IMR-90 (cell line): ENCODE data around the gene OR51E2. TPM values are rescaled to one million over a fixed set of nuclear protein-coding genes. Genes with fewer than 3 reads are reported as not detected.

ENCODE experiments used
- ATAC-seq: fragments of 200-7000 bp; cut with Tn5 transposase; 2 replicates; pipeline ENCODE4 v1.9.1; 2020; ENCODE audit warnings: low read depth, mild to moderate bottlenecking, moderate library complexity
- BruUV-seq: library from RNA; stranded (reverse); fragments of 400-500 nt; replicated peaks from 2 replicates; lab custom pipeline; 2021; lab: Mats Ljungman, UMichigan
- CTCF ChIA-PET: fragments of 300-600 bp; formaldehyde crosslinking; extraction: SDS; loops from one replicate; lab custom pipeline; 2021; ENCODE audit warnings: antibody characterized with exemption; lab: Yijun Ruan, JAX
- POLR2A ChIA-PET: fragments of 300-600 bp; sonication (Branson Sonifier 250); formaldehyde crosslinking; loops from one replicate; lab custom pipeline; 2022; ENCODE audit warnings: antibody characterized with exemption; ENCODE audit not compliant: unreplicated experiment; lab: Charles Lee
- DNase-seq: peaks from one replicate; pipeline ENCODE4 v3.0.0; 2013
- H2AFZ ChIP-seq: replicated peaks from 2 replicates; pipeline ENCODE3; 2013; ENCODE audit warnings: low read length, mild to moderate bottlenecking; ENCODE audit not compliant: poor library complexity
- H2AK5ac ChIP-seq: 2 replicates; pipeline ENCODE4 v1.6.1; 2013; ENCODE audit warnings: low read depth, low read length, inconsistent platforms
- H2AK9ac ChIP-seq: replicated peaks from 2 replicates; pipeline ENCODE3; 2013; ENCODE audit warnings: mild to moderate bottlenecking, low read depth, low read length, moderate library complexity; ENCODE audit not compliant: poor library complexity
- H2BK120ac ChIP-seq: 2 replicates; pipeline ENCODE4 v1.6.1; 2013; ENCODE audit warnings: low read depth, low read length, inconsistent platforms
- H2BK15ac ChIP-seq: 3 replicates; pipeline ENCODE4 v1.6.1; 2013; ENCODE audit warnings: low read depth, low read length, inconsistent platforms
- H2BK20ac ChIP-seq: 2 replicates; pipeline ENCODE4 v1.6.1; 2013; ENCODE audit warnings: low read depth, mild to moderate bottlenecking, inconsistent platforms, low read length, moderate library complexity
- H2BK5ac ChIP-seq: 2 replicates; pipeline ENCODE4 v1.6.1; 2013; ENCODE audit warnings: mild to moderate bottlenecking, low read depth, low read length, inconsistent platforms; ENCODE audit not compliant: poor library complexity, severe bottlenecking
- H3K14ac ChIP-seq: replicated peaks from 2 replicates; pipeline ENCODE4 v1.6.1; 2013; ENCODE audit warnings: low read depth, low read length, inconsistent platforms
- H3K18ac ChIP-seq: 2 replicates; pipeline ENCODE4 v1.6.1; 2013; ENCODE audit warnings: low read depth, low read length, control low read depth
- H3K23ac ChIP-seq: 2 replicates; pipeline ENCODE4 v1.6.1; 2013; ENCODE audit warnings: low read depth, low read length, inconsistent platforms
- H3K27ac ChIP-seq: 2 replicates; pipeline ENCODE4 v1.5.1; 2013; ENCODE audit warnings: mild to moderate bottlenecking, control low read depth, low read length; ENCODE audit not compliant: insufficient read depth
- H3K27me3 ChIP-seq: 2 replicates; pipeline ENCODE4 v1.6.1; 2013; ENCODE audit warnings: low read length; ENCODE audit not compliant: control insufficient read depth, insufficient read depth
- H3K36me3 ChIP-seq: 2 replicates; pipeline ENCODE4 v1.6.1; 2013; ENCODE audit warnings: low read length, mixed read lengths; ENCODE audit not compliant: control insufficient read depth, insufficient read depth
- H3K4ac ChIP-seq: 2 replicates; pipeline ENCODE4 v1.6.1; 2013; ENCODE audit warnings: low read depth, low read length, inconsistent platforms
- H3K4me1 ChIP-seq: 2 replicates; pipeline ENCODE4 v1.6.1; 2013; ENCODE audit warnings: low read length, mixed read lengths; ENCODE audit not compliant: control insufficient read depth, insufficient read depth
- H3K4me2 ChIP-seq: 2 replicates; pipeline ENCODE4 v1.6.1; 2013; ENCODE audit warnings: low read depth, mild to moderate bottlenecking, control low read depth, low read length, moderate library complexity
- H3K4me3 ChIP-seq: 2 replicates; pipeline ENCODE4 v1.5.1; 2013; ENCODE audit warnings: low read depth, mild to moderate bottlenecking, control low read depth, low read length, moderate library complexity; ENCODE audit not compliant: insufficient read depth
- H3K56ac ChIP-seq: 2 replicates; pipeline ENCODE4 v1.6.1; 2013; ENCODE audit warnings: low read length, inconsistent platforms; ENCODE audit not compliant: insufficient read depth; ENCODE audit errors: extremely low read depth
- H3K79me1 ChIP-seq, 2 experiments: 2 replicates each; pipeline ENCODE4 v1.6.1; 2013; ENCODE audit warnings: low read length in 2 of 2, inconsistent platforms in 1 of 2, low read depth in 1 of 2
- H3K9ac ChIP-seq: 2 replicates; pipeline ENCODE4 v1.6.1; 2013; ENCODE audit warnings: low read depth, low read length, control low read depth
- H3K9me1 ChIP-seq: 2 replicates; pipeline ENCODE4 v1.6.1; 2013; ENCODE audit warnings: low read length, inconsistent platforms; ENCODE audit not compliant: insufficient read depth
- H3K9me3 ChIP-seq: 2 replicates; pipeline ENCODE4 v1.6.1; 2013; ENCODE audit warnings: low read length; ENCODE audit not compliant: control insufficient read depth, insufficient read depth
- H4K20me1 ChIP-seq: 2 replicates; pipeline ENCODE4 v1.6.1; 2013; ENCODE audit warnings: low read length, inconsistent platforms; ENCODE audit not compliant: insufficient read depth
- H4K5ac ChIP-seq: 2 replicates; pipeline ENCODE4 v1.6.1; 2013; ENCODE audit warnings: mild to moderate bottlenecking, low read depth, low read length, control low read depth
- H4K8ac ChIP-seq, 2 experiments: 2 replicates each; pipeline ENCODE4 v1.6.1; 2013; ENCODE audit warnings: low read depth in 2 of 2, low read length in 2 of 2, control low read depth in 1 of 2, inconsistent platforms in 1 of 2
- H4K91ac ChIP-seq: 2 replicates; pipeline ENCODE4 v1.6.1; 2013; ENCODE audit warnings: low read depth, low read length, inconsistent platforms; ENCODE audit not compliant: insufficient read depth
- BHLHE40 ChIP-seq: fragments of 150-350 bp; IDR thresholded peaks from 2 replicates; pipeline ENCODE4 v1.6.1; 2016; ENCODE audit warnings: mild to moderate bottlenecking, low read depth, low read length
- CEBPB ChIP-seq: IDR thresholded peaks from 2 replicates; pipeline ENCODE4 v1.6.1; 2012; ENCODE audit warnings: low read depth, low read length, improper control_type of control experiment
- CHD1 ChIP-seq: IDR thresholded peaks from 2 replicates; pipeline ENCODE4 v1.6.1; 2012; ENCODE audit warnings: low read depth, low read length, improper control_type of control experiment
- ELK1 ChIP-seq: fragments of 150-350 bp; IDR thresholded peaks from 2 replicates; pipeline ENCODE4 v1.6.1; 2016; ENCODE audit warnings: low read depth, mild to moderate bottlenecking, low read length, moderate library complexity, borderline replicate concordance
- FOS ChIP-seq: fragments of 150-350 bp; IDR thresholded peaks from 2 replicates; pipeline ENCODE4 v1.6.1; 2016; ENCODE audit warnings: low read depth, low read length
- MAFK ChIP-seq: IDR thresholded peaks from 2 replicates; pipeline ENCODE4 v1.6.1; 2012; ENCODE audit warnings: low read depth, low read length, improper control_type of control experiment
- MAZ ChIP-seq: IDR thresholded peaks from 2 replicates; pipeline ENCODE4 v1.6.1; 2012; ENCODE audit warnings: low read depth, mild to moderate bottlenecking, low read length, improper control_type of control experiment, moderate library complexity, borderline replicate concordance
- MXI1 ChIP-seq: IDR thresholded peaks from 2 replicates; pipeline ENCODE4 v1.6.1; 2012; ENCODE audit warnings: low read depth, mild to moderate bottlenecking, low read length, moderate library complexity, borderline replicate concordance
- NFE2L2 ChIP-seq: fragments of 150-350 bp; IDR thresholded peaks from 2 replicates; pipeline ENCODE4 v1.6.1; 2016; ENCODE audit warnings: low read depth, mild to moderate bottlenecking, low read length
- POLR2A ChIP-seq: IDR thresholded peaks from 2 replicates; pipeline ENCODE4 v1.6.1; 2012; ENCODE audit warnings: mild to moderate bottlenecking, low read depth, low read length
- RAD21 ChIP-seq: IDR thresholded peaks from 2 replicates; pipeline ENCODE4 v1.6.1; 2012; ENCODE audit warnings: low read length, improper control_type of control experiment
- RCOR1 ChIP-seq: IDR thresholded peaks from 2 replicates; pipeline ENCODE4 v1.6.1; 2012; ENCODE audit warnings: mild to moderate bottlenecking, low read length, improper control_type of control experiment; ENCODE audit not compliant: insufficient replicate concordance
- RFX5 ChIP-seq: IDR thresholded peaks from 2 replicates; pipeline ENCODE4 v1.8.0; 2012; ENCODE audit warnings: low read depth, mild to moderate bottlenecking, low read length, moderate library complexity
- SMC3 ChIP-seq: fragments of 150-350 bp; IDR thresholded peaks from 2 replicates; pipeline ENCODE4 v1.6.1; 2016; ENCODE audit warnings: low read depth, mild to moderate bottlenecking, antibody characterized with exemption, low read length, moderate library complexity
- USF2 ChIP-seq: fragments of 150-350 bp; IDR thresholded peaks from 2 replicates; pipeline ENCODE4 v1.6.1; 2017; ENCODE audit warnings: mild to moderate bottlenecking, antibody characterized with exemption, low read length, low read depth
- WGBS, 2 experiments: methylation state at CpG; one replicate each; pipeline versions ENCODE4 v1.1.5 to v1.1.7; 2013; ENCODE audit warnings: missing lambda C conversion rate in 2 of 2; ENCODE audit not compliant: insufficient read length in 1 of 2; ENCODE audit errors: extremely low coverage in 2 of 2; 5-methylcytosine and 5-hydroxymethylcytosine counted together
- dilution Hi-C: fragments of 300-500 bp; cut with HindIII; formaldehyde crosslinking; loops from one replicate; pipeline ENCODE4 v1.14.3; 2018; ENCODE audit warnings: low sequenced_read_pairs; ENCODE audit not compliant: unreplicated experiment
- in situ Hi-C: fragments of 300-500 bp; cut with MboI; formaldehyde crosslinking; loops from 3 replicates; pipeline ENCODE4 v1.14.3; 2019; ENCODE audit warnings: low sequenced_read_pairs, inconsistent platforms, mixed read lengths
- intact Hi-C: fragments of 100-400 bp; cut with micrococcal nuclease; formaldehyde crosslinking; loops from 2 replicates; pipeline ENCODE4 v1.10.0; 2022
- polyA plus RNA-seq, 3 experiments: library from polyadenylated mRNA; depleted of rRNA; stranded (reverse); fragments of >200 nt; gene quantifications; 2 replicates each; pipeline ENCODE4 v1.2.3, GENCODE V29; 2012; ENCODE audit warnings: low replicate concordance in 1 of 3
- total RNA-seq: library from RNA; depleted of rRNA; stranded (reverse); fragments of >200 nt; gene quantifications from 2 replicates; pipeline ENCODE4 v1.2.3, GENCODE V29; 2012
- TF ChIP-seq, protein P1 (sequence below): conservative IDR thresholded peaks from 2 replicates; pipeline ENCODE4 v1.5.1; 2012; ENCODE audit warnings: mild to moderate bottlenecking, low read depth, low read length, improper control_type of control experiment

Gene OR51E2
- total and polyA plus RNA-seq, 2 of the 4 experiments (the other 2 are of a cell fraction), result 0.72 to 1.3 TPM

DNA sequence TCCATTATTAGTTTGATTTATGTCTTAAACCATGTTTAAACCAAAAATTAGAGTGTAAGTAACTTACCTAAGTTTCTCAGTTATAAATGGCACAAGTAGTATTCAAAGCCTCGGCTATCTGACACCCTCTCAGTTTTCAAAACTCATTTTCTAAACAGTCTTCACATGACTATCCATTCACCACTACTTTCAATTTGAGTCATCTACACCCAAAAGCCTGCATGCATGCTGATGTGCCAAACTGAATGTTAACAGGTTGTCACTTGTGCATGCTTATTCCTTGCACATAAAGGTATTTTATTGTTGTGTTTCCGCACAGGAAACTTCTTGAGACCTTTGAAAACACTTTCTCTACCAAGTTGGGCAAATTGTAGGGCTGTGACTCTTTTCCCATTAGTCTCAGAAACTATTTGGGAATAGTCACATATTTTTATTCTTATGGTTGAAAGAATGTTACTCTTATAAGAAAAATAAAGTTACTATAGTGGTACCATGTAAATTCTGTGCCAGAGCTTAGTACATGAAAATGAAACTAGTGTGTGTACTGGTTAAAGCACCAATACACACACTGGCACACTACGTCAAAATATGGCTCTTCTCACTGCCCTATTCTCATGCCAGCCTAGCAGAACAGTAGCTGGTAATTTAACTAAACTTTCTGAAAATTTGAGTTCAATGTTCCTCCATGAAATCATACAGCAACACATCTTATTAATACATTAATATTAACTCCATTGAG lies 2.2 kb upstream of the OR51E2 start:
- in situ Hi-C loops (no loop called here), dilution Hi-C loops (no loop called here), intact Hi-C loops (no loop called here)
- Histone ChIP-seq H3K27me3 (no peaks in the 10 kb centered on the region), H2BK5ac (no peak overlapping the region), H3K14ac (no peak overlapping the region), H2BK120ac (no peak overlapping the region), H3K36me3 (no peaks in the 10 kb centered on the region), H3K4ac (no peak overlapping the region), H3K27ac (no peak overlapping the region), H3K4me2 (no peak overlapping the region), H2BK15ac (no peak overlapping the region), H2AFZ (no peak overlapping the region), H3K23ac (no peak overlapping the region), H3K9me3 (no peaks in the 10 kb centered on the region), H3K56ac (no peak overlapping the region), H4K5ac (no peak overlapping the region), H3K18ac (no peak overlapping the region), H3K4me1 (no peaks in the 10 kb centered on the region; the same call in 1 of the 2 replicates), H2AK5ac (no peak overlapping the region), H4K20me1 (no peaks in the 10 kb centered on the region), H4K91ac (no peak overlapping the region), H3K9ac (no peak overlapping the region), H4K8ac (no peak overlapping the region), H2AK9ac (no peak overlapping the region), H3K79me1 (no peaks in the 10 kb centered on the region), H3K4me3 (no peak overlapping the region), H3K9me1 (no peaks in the 10 kb centered on the region), H2BK20ac (no peak overlapping the region)
- CTCF ChIA-PET, result no interaction called here
- POLR2A ChIA-PET, result no interaction called here
- no peak for TF ChIP-seq MAFK
- TF ChIP-seq, protein P1, sequence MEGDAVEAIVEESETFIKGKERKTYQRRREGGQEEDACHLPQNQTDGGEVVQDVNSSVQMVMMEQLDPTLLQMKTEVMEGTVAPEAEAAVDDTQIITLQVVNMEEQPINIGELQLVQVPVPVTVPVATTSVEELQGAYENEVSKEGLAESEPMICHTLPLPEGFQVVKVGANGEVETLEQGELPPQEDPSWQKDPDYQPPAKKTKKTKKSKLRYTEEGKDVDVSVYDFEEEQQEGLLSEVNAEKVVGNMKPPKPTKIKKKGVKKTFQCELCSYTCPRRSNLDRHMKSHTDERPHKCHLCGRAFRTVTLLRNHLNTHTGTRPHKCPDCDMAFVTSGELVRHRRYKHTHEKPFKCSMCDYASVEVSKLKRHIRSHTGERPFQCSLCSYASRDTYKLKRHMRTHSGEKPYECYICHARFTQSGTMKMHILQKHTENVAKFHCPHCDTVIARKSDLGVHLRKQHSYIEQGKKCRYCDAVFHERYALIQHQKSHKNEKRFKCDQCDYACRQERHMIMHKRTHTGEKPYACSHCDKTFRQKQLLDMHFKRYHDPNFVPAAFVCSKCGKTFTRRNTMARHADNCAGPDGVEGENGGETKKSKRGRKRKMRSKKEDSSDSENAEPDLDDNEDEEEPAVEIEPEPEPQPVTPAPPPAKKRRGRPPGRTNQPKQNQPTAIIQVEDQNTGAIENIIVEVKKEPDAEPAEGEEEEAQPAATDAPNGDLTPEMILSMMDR, result no peak
- no peak for TF ChIP-seq RAD21
- TF ChIP-seq MXI1, result no peak
- TF ChIP-seq RFX5, result no peak
- TF ChIP-seq SMC3, result no peak
- no peak for TF ChIP-seq NFE2L2
- TF ChIP-seq ELK1, result no peak
- no peak for TF ChIP-seq MAZ
- TF ChIP-seq RCOR1, result no peak
- no peak for TF ChIP-seq USF2
- TF ChIP-seq BHLHE40, result no peak
- no peak for TF ChIP-seq POLR2A
- TF ChIP-seq CHD1, result no peak
- TF ChIP-seq CEBPB, result no peak
- TF ChIP-seq FOS, result no peak
- ATAC-seq, result no peak
- WGBS, 2 experiments, result 60% methylated on average over 1 of the region's 3 CpGs; no CpG with 5 or more reads in 1 of the 2 experiments
- BruUV-seq, result no TSS peak
- DNase-seq, result no peak
